ENCODE data around the gene SLC25A26.

The SLC25A26 gene

GRCh38 chr3:66427352-66427751 is 206.6 kb downstream of the SLC25A26 start:
- no peak for DNase-seq (ENCODE audit: low spot score)
- no peak for TF ChIP-seq CTCF (IDR thresholded peaks at IDR 0.05)
- Histone ChIP-seq H3K4me3 (no peak overlapping the region), H3K27ac (no peak overlapping the region)

GRCh38 chr3:66427951-66428474 is 207.2 kb downstream of the SLC25A26 start:
- H3K27ac ChIP-seq, result peak overlapping the region in 1 of 2 donors; percentile 44

More at GRCh38 chr3:66427951-66428474, 207.2 kb downstream of the SLC25A26 start:
- no peak for TF ChIP-seq CTCF (IDR thresholded peaks at IDR 0.05)
- no peak overlapping the region for H3K4me3 ChIP-seq
- no peak for DNase-seq (ENCODE audit: low spot score)
